SK-N-SH treated with all-trans-retinoic acid at 6 μM for 48 hours (cell line): Measurements from ENCODE around the gene ELOA.

Experiments
- ATAC-seq: fragments of 200-7000 bp; cut with Tn5 transposase; 3 replicates; pipeline ENCODE4 v1.9.1; 2020; ENCODE audit warnings: mild to moderate bottlenecking, moderate library complexity
- ARNTL ChIP-seq: fragments of 450-650 bp; formaldehyde crosslinking; IDR thresholded peaks from 2 replicates; pipeline ENCODE4 v1.5.0; 2020; ENCODE audit warnings: low read depth, mild to moderate bottlenecking, moderate library complexity, borderline replicate concordance
- BACH2 ChIP-seq: fragments of 250-450 bp; sonication (Bioruptor Pico); IDR thresholded peaks from 2 replicates; pipeline ENCODE4 v1.9.0; 2021; ENCODE audit warnings: mild to moderate bottlenecking, borderline replicate concordance
- CSDC2 ChIP-seq: fragments of 250-450 bp; sonication (Bioruptor Pico); IDR thresholded peaks from 2 replicates; pipeline ENCODE4 v1.5.0; 2020; ENCODE audit warnings: mild to moderate bottlenecking, moderate library complexity
- ESRRG ChIP-seq: fragments of 250-450 bp; sonication (Bioruptor Pico); IDR thresholded peaks from 2 replicates; pipeline ENCODE4 v1.6.1; 2021; ENCODE audit warnings: mild to moderate bottlenecking
- GLIS3 ChIP-seq: fragments of 250-450 bp; sonication (Bioruptor Pico); IDR thresholded peaks from 2 replicates; pipeline ENCODE4 v1.5.0; 2020; ENCODE audit warnings: mild to moderate bottlenecking, moderate library complexity
- ISL1 ChIP-seq: fragments of 250-450 bp; sonication (Bioruptor Pico); IDR thresholded peaks from 2 replicates; pipeline ENCODE4 v2.1.2; 2022; ENCODE audit warnings: mild to moderate bottlenecking, moderate library complexity
- OSR1 ChIP-seq: fragments of 250-450 bp; sonication (Bioruptor Pico); IDR thresholded peaks from 2 replicates; pipeline ENCODE4 v1.8.0; 2022; ENCODE audit warnings: moderate library complexity, mild to moderate bottlenecking, inconsistent platforms
- PPARA ChIP-seq: fragments of 250-450 bp; sonication (Bioruptor Pico); IDR thresholded peaks from 2 replicates; pipeline ENCODE4 v1.5.0; 2020; ENCODE audit warnings: mild to moderate bottlenecking, borderline replicate concordance
- SNAI2 ChIP-seq: fragments of 250-450 bp; sonication (Bioruptor Pico); IDR thresholded peaks from 2 replicates; pipeline ENCODE4 v1.5.0; 2020; ENCODE audit warnings: mild to moderate bottlenecking, moderate library complexity
- TOX ChIP-seq: fragments of 250-450 bp; sonication (Bioruptor Pico); IDR thresholded peaks from 2 replicates; pipeline ENCODE4 v1.8.0; 2021; ENCODE audit warnings: mild to moderate bottlenecking, moderate library complexity, borderline replicate concordance
- ZC3H10 ChIP-seq: fragments of 250-450 bp; sonication (Bioruptor Pico); IDR thresholded peaks from 2 replicates; pipeline ENCODE4 v1.5.1; 2021; ENCODE audit warnings: mild to moderate bottlenecking, moderate library complexity
- ZFP30 ChIP-seq: fragments of 450-650 bp; formaldehyde crosslinking; IDR thresholded peaks from 2 replicates; pipeline ENCODE4 v1.5.0; 2022; ENCODE audit warnings: mild to moderate bottlenecking, moderate library complexity
- ZNF565 ChIP-seq: fragments of 450-650 bp; formaldehyde crosslinking; conservative IDR thresholded peaks from 2 replicates; pipeline ENCODE4 v1.5.0; 2020; ENCODE audit warnings: low read depth, mild to moderate bottlenecking, moderate library complexity
- TF ChIP-seq, protein P1 (sequence below): fragments of 250-450 bp; sonication (Bioruptor Pico); IDR thresholded peaks from 2 replicates; pipeline ENCODE4 v1.5.1; 2021; ENCODE audit warnings: mild to moderate bottlenecking, moderate library complexity
- TF ChIP-seq, protein P2 (sequence below): fragments of 250-450 bp; sonication (Bioruptor Pico); IDR thresholded peaks from 2 replicates; pipeline ENCODE4 v1.8.0; 2020; ENCODE audit warnings: mild to moderate bottlenecking, moderate library complexity, borderline replicate concordance
- TF ChIP-seq, protein P3 (sequence below): fragments of 250-450 bp; sonication (Bioruptor Pico); IDR thresholded peaks from 2 replicates; pipeline ENCODE4 v1.5.0; 2020; ENCODE audit warnings: mild to moderate bottlenecking, moderate library complexity
- TF ChIP-seq, protein P4 (sequence below): fragments of 250-450 bp; sonication (Bioruptor Pico); IDR thresholded peaks from 2 replicates; pipeline ENCODE4 v1.5.1; 2020; ENCODE audit warnings: low read depth, mild to moderate bottlenecking, moderate library complexity
- TF ChIP-seq, protein P5 (sequence below): fragments of 250-450 bp; sonication (Bioruptor Pico); IDR thresholded peaks from 2 replicates; pipeline ENCODE4 v1.8.0; 2021; ENCODE audit warnings: low read depth, mild to moderate bottlenecking, moderate library complexity, borderline replicate concordance

The ELOA gene

DNA sequence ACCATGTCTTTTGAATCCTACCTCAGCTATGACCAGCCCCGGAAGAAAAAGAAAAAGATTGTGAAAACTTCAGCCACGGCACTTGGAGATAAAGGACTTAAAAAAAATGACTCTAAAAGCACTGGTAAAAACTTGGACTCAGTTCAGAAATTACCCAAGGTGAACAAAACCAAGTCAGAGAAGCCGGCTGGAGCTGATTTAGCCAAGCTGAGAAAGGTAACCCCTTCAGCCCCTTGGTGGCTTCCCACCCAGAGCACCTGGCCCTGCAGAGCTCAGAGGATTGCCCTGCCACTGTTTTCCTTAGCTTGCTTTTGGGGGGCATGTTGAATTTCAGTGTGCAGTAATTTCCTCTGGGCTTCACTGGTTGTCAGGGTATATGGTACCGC lies 8.5 kb downstream of the ELOA start:
- no peak for ATAC-seq
- TF ChIP-seq GLIS3 (no peak), ISL1 (CRISPR knock-in tag) (no peak), ARNTL (CRISPR knock-in tag) (no peak)
- TF ChIP-seq, protein P1, sequence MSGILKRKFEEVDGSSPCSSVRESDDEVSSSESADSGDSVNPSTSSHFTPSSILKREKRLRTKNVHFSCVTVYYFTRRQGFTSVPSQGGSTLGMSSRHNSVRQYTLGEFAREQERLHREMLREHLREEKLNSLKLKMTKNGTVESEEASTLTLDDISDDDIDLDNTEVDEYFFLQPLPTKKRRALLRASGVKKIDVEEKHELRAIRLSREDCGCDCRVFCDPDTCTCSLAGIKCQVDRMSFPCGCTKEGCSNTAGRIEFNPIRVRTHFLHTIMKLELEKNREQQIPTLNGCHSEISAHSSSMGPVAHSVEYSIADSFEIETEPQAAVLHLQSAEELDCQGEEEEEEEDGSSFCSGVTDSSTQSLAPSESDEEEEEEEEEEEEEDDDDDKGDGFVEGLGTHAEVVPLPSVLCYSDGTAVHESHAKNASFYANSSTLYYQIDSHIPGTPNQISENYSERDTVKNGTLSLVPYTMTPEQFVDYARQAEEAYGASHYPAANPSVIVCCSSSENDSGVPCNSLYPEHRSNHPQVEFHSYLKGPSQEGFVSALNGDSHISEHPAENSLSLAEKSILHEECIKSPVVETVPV (CRISPR knock-in tag) = no peak
- TF ChIP-seq, protein P2, sequence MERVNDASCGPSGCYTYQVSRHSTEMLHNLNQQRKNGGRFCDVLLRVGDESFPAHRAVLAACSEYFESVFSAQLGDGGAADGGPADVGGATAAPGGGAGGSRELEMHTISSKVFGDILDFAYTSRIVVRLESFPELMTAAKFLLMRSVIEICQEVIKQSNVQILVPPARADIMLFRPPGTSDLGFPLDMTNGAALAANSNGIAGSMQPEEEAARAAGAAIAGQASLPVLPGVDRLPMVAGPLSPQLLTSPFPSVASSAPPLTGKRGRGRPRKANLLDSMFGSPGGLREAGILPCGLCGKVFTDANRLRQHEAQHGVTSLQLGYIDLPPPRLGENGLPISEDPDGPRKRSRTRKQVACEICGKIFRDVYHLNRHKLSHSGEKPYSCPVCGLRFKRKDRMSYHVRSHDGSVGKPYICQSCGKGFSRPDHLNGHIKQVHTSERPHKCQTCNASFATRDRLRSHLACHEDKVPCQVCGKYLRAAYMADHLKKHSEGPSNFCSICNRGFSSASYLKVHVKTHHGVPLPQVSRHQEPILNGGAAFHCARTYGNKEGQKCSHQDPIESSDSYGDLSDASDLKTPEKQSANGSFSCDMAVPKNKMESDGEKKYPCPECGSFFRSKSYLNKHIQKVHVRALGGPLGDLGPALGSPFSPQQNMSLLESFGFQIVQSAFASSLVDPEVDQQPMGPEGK (CRISPR knock-in tag) = no peak

DNA sequence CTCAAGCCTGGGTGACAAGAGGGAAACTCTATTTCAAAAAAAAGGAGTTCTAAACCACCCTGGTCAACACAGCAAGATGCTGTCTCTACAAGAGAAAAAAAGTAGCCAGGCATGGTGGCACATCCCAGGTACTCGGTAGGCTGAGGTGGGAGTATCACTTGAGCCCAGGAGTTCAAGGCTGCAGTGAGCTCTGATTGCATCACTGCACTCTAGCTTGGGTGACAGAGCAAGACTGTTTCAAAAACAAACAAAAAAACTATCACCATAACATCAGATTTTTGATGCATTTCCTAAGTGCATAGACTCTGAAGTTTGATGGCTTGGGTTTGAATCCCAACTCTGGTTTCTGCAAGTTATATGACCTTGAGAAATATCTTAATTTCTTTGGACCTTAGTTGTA lies 9.6 kb downstream of the ELOA start:
- TF ChIP-seq ZC3H10 (CRISPR knock-in tag) (no peak), OSR1 (CRISPR knock-in tag) (no peak), ZFP30 (no peak), CSDC2 (no peak), ISL1 (CRISPR knock-in tag) (no peak), PPARA (CRISPR knock-in tag) (no peak)
- TF ChIP-seq, protein P1 (CRISPR knock-in tag) = no peak
- TF ChIP-seq, protein P3, sequence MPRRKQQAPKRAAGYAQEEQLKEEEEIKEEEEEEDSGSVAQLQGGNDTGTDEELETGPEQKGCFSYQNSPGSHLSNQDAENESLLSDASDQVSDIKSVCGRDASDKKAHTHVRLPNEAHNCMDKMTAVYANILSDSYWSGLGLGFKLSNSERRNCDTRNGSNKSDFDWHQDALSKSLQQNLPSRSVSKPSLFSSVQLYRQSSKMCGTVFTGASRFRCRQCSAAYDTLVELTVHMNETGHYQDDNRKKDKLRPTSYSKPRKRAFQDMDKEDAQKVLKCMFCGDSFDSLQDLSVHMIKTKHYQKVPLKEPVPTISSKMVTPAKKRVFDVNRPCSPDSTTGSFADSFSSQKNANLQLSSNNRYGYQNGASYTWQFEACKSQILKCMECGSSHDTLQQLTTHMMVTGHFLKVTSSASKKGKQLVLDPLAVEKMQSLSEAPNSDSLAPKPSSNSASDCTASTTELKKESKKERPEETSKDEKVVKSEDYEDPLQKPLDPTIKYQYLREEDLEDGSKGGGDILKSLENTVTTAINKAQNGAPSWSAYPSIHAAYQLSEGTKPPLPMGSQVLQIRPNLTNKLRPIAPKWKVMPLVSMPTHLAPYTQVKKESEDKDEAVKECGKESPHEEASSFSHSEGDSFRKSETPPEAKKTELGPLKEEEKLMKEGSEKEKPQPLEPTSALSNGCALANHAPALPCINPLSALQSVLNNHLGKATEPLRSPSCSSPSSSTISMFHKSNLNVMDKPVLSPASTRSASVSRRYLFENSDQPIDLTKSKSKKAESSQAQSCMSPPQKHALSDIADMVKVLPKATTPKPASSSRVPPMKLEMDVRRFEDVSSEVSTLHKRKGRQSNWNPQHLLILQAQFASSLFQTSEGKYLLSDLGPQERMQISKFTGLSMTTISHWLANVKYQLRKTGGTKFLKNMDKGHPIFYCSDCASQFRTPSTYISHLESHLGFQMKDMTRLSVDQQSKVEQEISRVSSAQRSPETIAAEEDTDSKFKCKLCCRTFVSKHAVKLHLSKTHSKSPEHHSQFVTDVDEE (CRISPR knock-in tag) = no peak
- no peak for ATAC-seq

DNA sequence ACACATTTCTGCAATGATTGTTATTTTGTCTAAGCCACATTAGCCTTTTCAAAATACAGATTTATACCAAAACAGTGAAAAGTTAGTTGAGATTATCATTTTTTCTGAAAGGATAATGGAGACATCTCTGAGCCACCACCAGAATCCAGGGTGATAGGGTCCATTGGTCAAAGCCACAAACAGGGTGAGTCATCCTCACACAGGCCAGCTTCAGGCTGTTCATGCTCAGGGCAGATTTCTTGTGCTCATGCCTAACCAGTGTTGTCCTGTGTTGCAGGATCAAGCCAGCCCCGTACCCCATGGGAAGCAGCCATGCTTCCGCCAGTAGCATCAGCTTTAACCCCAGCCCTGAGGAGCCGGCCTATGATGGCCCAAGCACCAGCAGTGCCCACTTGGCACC lies 13.4 kb downstream of the ELOA start:
- TF ChIP-seq, protein P4, sequence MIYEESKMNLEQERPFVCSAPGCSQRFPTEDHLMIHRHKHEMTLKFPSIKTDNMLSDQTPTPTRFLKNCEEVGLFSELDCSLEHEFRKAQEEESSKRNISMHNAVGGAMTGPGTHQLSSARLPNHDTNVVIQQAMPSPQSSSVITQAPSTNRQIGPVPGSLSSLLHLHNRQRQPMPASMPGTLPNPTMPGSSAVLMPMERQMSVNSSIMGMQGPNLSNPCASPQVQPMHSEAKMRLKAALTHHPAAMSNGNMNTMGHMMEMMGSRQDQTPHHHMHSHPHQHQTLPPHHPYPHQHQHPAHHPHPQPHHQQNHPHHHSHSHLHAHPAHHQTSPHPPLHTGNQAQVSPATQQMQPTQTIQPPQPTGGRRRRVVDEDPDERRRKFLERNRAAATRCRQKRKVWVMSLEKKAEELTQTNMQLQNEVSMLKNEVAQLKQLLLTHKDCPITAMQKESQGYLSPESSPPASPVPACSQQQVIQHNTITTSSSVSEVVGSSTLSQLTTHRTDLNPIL (CRISPR knock-in tag) = no peak
- TF ChIP-seq, protein P2 (CRISPR knock-in tag) = no peak
- no peak for TF ChIP-seq SNAI2
- TF ChIP-seq PPARA (CRISPR knock-in tag) = no peak
- no peak for TF ChIP-seq ESRRG (CRISPR knock-in tag)
- no peak for TF ChIP-seq BACH2 (CRISPR knock-in tag)
- TF ChIP-seq, protein P5, sequence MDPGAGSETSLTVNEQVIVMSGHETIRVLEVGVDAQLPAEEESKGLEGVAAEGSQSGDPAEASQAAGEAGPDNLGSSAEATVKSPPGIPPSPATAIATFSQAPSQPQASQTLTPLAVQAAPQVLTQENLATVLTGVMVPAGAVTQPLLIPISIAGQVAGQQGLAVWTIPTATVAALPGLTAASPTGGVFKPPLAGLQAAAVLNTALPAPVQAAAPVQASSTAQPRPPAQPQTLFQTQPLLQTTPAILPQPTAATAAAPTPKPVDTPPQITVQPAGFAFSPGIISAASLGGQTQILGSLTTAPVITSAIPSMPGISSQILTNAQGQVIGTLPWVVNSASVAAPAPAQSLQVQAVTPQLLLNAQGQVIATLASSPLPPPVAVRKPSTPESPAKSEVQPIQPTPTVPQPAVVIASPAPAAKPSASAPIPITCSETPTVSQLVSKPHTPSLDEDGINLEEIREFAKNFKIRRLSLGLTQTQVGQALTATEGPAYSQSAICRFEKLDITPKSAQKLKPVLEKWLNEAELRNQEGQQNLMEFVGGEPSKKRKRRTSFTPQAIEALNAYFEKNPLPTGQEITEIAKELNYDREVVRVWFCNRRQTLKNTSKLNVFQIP (CRISPR knock-in tag) = no peak
- TF ChIP-seq ZNF565 (CRISPR knock-in tag) = no peak
- no peak for TF ChIP-seq TOX (CRISPR knock-in tag)
- TF ChIP-seq OSR1 (CRISPR knock-in tag) = no peak
- no peak for TF ChIP-seq ISL1 (CRISPR knock-in tag)
- TF ChIP-seq, protein P1 (CRISPR knock-in tag) = no peak
- no peak for TF ChIP-seq GLIS3
- peak; percentile 69 for ATAC-seq
